Omental fat pad (tissue), 4 donors: ENCODE results near the gene KIAA0513. TPM values are rescaled to one million over a fixed set of nuclear protein-coding genes. Genes with fewer than 3 reads are reported as not detected.

Source experiments
- ATAC-seq: fragments of 150-250 bp; one replicate; pipeline ENCODE4 v1.9.1; 2016; ENCODE audit warnings: mild to moderate bottlenecking, moderate library complexity; ENCODE audit not compliant: low FRiP score
- DNase-seq: peaks from one replicate; pipeline ENCODE4 v3.0.0-alpha.2; 2019; ENCODE audit warnings: low spot score
- CTCF ChIP-seq, 3 donors: fragments of 450-650 bp; IDR thresholded peaks; one replicate each; pipeline ENCODE4 v1.5.1; 2016 to 2017; ENCODE audit warnings: antibody characterized with exemption in 3 of 3, mild to moderate bottlenecking in 3 of 3, moderate library complexity in 2 of 3
- total RNA-seq, 4 donors: library from RNA; depleted of rRNA; stranded (reverse); fragments of >200 nt; gene quantifications; one replicate each; pipeline ENCODE4 v1.1.0, GENCODE V29; 2016

The KIAA0513 gene
- total RNA-seq, 4 donors from 2014 or later = 9.1 to 13.2 (median 11.2) TPM

GRCh38 chr16:85088570-85089199 is 61.1 kb downstream of the KIAA0513 start:
- no peak for DNase-seq

GRCh38 chr16:85089525-85089924 is 61.9 kb downstream of the KIAA0513 start:
- DNase-seq = no peak
- no peak for ATAC-seq

More at GRCh38 chr16:85088570-85089199, 61.1 kb downstream of the KIAA0513 start:
- ATAC-seq = no peak
- no peak for TF ChIP-seq CTCF (IDR thresholded peaks at IDR 0.05)

GRCh38 chr16:85090181-85090580 is 62.6 kb downstream of the KIAA0513 start:
- TF ChIP-seq CTCF (IDR thresholded peaks at IDR 0.05) = no peak
- ATAC-seq (no peak), DNase-seq (no peak)

More at GRCh38 chr16:85089525-85089924, 61.9 kb downstream of the KIAA0513 start:
- no peak for TF ChIP-seq CTCF (IDR thresholded peaks at IDR 0.05)

- ATAC-seq (no peak), DNase-seq (no peak)
- TF ChIP-seq CTCF (IDR thresholded peaks at IDR 0.05) = no peak
Observed at GRCh38 chr16:85090873-85091521, 63.4 kb downstream of the KIAA0513 start.

- no peak for ATAC-seq
- no peak for DNase-seq
- no peak for TF ChIP-seq CTCF (IDR thresholded peaks at IDR 0.05)
Observed at GRCh38 chr16:85091522-85091910, 63.9 kb downstream of the KIAA0513 start.

GRCh38 chr16:85092309-85092708 is 64.7 kb downstream of the KIAA0513 start:
- ATAC-seq (no peak), DNase-seq (no peak)
- no peak for TF ChIP-seq CTCF (IDR thresholded peaks at IDR 0.05)

- TF ChIP-seq CTCF (IDR thresholded peaks at IDR 0.05) = no peak
Observed at GRCh38 chr16:85092851-85093250, 65.3 kb downstream of the KIAA0513 start.

More at GRCh38 chr16:85092851-85093250, 65.3 kb downstream of the KIAA0513 start:
- DNase-seq = no peak
- ATAC-seq = no peak
